Breast epithelium (tissue), 3 donors: ENCODE data around the gene FGGY.
"Not testable (repeated sequence)": the region's sequence is repeated elsewhere in the genome, so short reads cannot be mapped to it uniquely, and the experiment has no call there.

ENCODE experiments used
- CTCF ChIP-seq, 3 donors: fragments of 450-650 bp; IDR thresholded peaks; one replicate each; pipeline ENCODE4 v1.5.1; 2016 to 2017; ENCODE audit warnings: antibody characterized with exemption in 3 of 3, mild to moderate bottlenecking in 3 of 3, moderate library complexity in 3 of 3
- POLR2AphosphoS5 ChIP-seq, 3 donors: sonication (generic); formaldehyde crosslinking; IDR thresholded peaks; one replicate each; pipeline ENCODE4 v1.6.1; 2017; ENCODE audit warnings: antibody characterized with exemption in 3 of 3

- not testable (repeated sequence) for TF ChIP-seq CTCF, POLR2AphosphoS5 (IDR thresholded peaks at IDR 0.05)
These were observed 45.8 kb upstream of the FGGY start for GRCh38 chr1:59251061-59251460.
